ENCODE results near the gene PURA. TPM values are rescaled to one million over a fixed set of nuclear protein-coding genes. Genes with fewer than 3 reads are reported as not detected.

Gene PURA
- total RNA-seq, 1 donor, result 29.7 TPM

- Histone ChIP-seq H3K36me3 (ENCODE audit: insufficient read depth, low read length) (no peaks in the 10 kb centered on the region), H3K4me2 (ENCODE audit: insufficient read depth, low read length) (no peak overlapping the region), H3K4me3 (ENCODE audit: insufficient read depth, low read length) (no peak overlapping the region), H4K20me1 (ENCODE audit: insufficient read depth, low read length) (no peaks in the 10 kb centered on the region), H3K27ac (ENCODE audit: low read depth, low read length) (no peak overlapping the region), H3K27me3 (ENCODE audit: insufficient read depth, low read length) (peaks cover 5% of the 10 kb centered on the region), H3K79me2 (ENCODE audit: insufficient read depth, low read length) (no peaks in the 10 kb centered on the region), H3K4me1 (ENCODE audit: insufficient read depth, low read length) (no peaks in the 10 kb centered on the region), H3K9me3 (ENCODE audit: low read depth, low read length) (no peaks in the 10 kb centered on the region), H2AFZ (ENCODE audit: low read length) (no peak overlapping the region)
- no peak for DNase-seq (ENCODE audit: insufficient read length, low spot score, missing footprints)
- TF ChIP-seq CTCF (IDR thresholded peaks at IDR 0.05; ENCODE audit: extremely low read depth, low read depth, low read length), result no peak
Observed at GRCh38 chr5:140076142-140076541, 37.8 kb upstream of the PURA start.

- Histone ChIP-seq H3K27me3 (ENCODE audit: insufficient read depth, low read length) (peaks cover 3% of the 10 kb centered on the region), H4K20me1 (ENCODE audit: insufficient read depth, low read length) (no peaks in the 10 kb centered on the region), H3K4me2 (ENCODE audit: insufficient read depth, low read length) (no peak overlapping the region), H3K27ac (ENCODE audit: low read depth, low read length) (no peak overlapping the region), H3K79me2 (ENCODE audit: insufficient read depth, low read length) (no peaks in the 10 kb centered on the region), H3K36me3 (ENCODE audit: insufficient read depth, low read length) (no peaks in the 10 kb centered on the region), H2AFZ (ENCODE audit: low read length) (no peak overlapping the region), H3K9me3 (ENCODE audit: low read depth, low read length) (no peaks in the 10 kb centered on the region), H3K4me3 (ENCODE audit: insufficient read depth, low read length) (no peak overlapping the region), H3K4me1 (ENCODE audit: insufficient read depth, low read length) (no peaks in the 10 kb centered on the region)
- TF ChIP-seq CTCF (IDR thresholded peaks at IDR 0.05; ENCODE audit: extremely low read depth, low read depth, low read length), result no peak
- DNase-seq (ENCODE audit: insufficient read length, low spot score, missing footprints), result no peak
Observed at GRCh38 chr5:140076788-140077187, 37.1 kb upstream of the PURA start.

- Histone ChIP-seq H3K9me3 (ENCODE audit: low read depth, low read length) (no peaks in the 10 kb centered on the region), H3K36me3 (ENCODE audit: insufficient read depth, low read length) (no peaks in the 10 kb centered on the region), H2AFZ (ENCODE audit: low read length) (no peak overlapping the region), H3K27ac (ENCODE audit: low read depth, low read length) (no peak overlapping the region), H3K27me3 (ENCODE audit: insufficient read depth, low read length) (peaks cover 33% of the 10 kb centered on the region), H3K4me2 (ENCODE audit: insufficient read depth, low read length) (no peak overlapping the region), H3K79me2 (ENCODE audit: insufficient read depth, low read length) (no peaks in the 10 kb centered on the region), H4K20me1 (ENCODE audit: insufficient read depth, low read length) (no peaks in the 10 kb centered on the region), H3K4me1 (ENCODE audit: insufficient read depth, low read length) (no peaks in the 10 kb centered on the region), H3K4me3 (ENCODE audit: insufficient read depth, low read length) (no peak overlapping the region)
- no peak for DNase-seq (ENCODE audit: insufficient read length, low spot score, missing footprints)
- no peak for TF ChIP-seq CTCF (IDR thresholded peaks at IDR 0.05; ENCODE audit: extremely low read depth, low read depth, low read length)
Observed at GRCh38 chr5:140083120-140083519, 30.8 kb upstream of the PURA start.

- Histone ChIP-seq H3K36me3 (ENCODE audit: insufficient read depth, low read length) (no peaks in the 10 kb centered on the region), H2AFZ (ENCODE audit: low read length) (no peak overlapping the region), H3K79me2 (ENCODE audit: insufficient read depth, low read length) (no peaks in the 10 kb centered on the region), H3K4me3 (ENCODE audit: insufficient read depth, low read length) (no peak overlapping the region), H3K4me2 (ENCODE audit: insufficient read depth, low read length) (no peak overlapping the region), H4K20me1 (ENCODE audit: insufficient read depth, low read length) (no peaks in the 10 kb centered on the region), H3K4me1 (ENCODE audit: insufficient read depth, low read length) (no peaks in the 10 kb centered on the region), H3K27ac (ENCODE audit: low read depth, low read length) (no peak overlapping the region), H3K27me3 (ENCODE audit: insufficient read depth, low read length) (peaks cover 33% of the 10 kb centered on the region), H3K9me3 (ENCODE audit: low read depth, low read length) (no peaks in the 10 kb centered on the region)
- no peak for DNase-seq (ENCODE audit: insufficient read length, low spot score, missing footprints)
- no peak for TF ChIP-seq CTCF (IDR thresholded peaks at IDR 0.05; ENCODE audit: extremely low read depth, low read depth, low read length)
Observed at GRCh38 chr5:140083650-140084049, 30.3 kb upstream of the PURA start.
